HG03139 (cell line): ENCODE measurements around the gene S100PBP.

Source experiments
- ATAC-seq: cut with Tn5 transposase; IDR thresholded peaks from one replicate; pipeline ENCODE4 v1.9.1; 2021; ENCODE audit not compliant: unreplicated experiment

S100PBP gene

GRCh38 chr1:32868806-32869455 is 51.5 kb downstream of the S100PBP start:
- no peak for ATAC-seq

DNA sequence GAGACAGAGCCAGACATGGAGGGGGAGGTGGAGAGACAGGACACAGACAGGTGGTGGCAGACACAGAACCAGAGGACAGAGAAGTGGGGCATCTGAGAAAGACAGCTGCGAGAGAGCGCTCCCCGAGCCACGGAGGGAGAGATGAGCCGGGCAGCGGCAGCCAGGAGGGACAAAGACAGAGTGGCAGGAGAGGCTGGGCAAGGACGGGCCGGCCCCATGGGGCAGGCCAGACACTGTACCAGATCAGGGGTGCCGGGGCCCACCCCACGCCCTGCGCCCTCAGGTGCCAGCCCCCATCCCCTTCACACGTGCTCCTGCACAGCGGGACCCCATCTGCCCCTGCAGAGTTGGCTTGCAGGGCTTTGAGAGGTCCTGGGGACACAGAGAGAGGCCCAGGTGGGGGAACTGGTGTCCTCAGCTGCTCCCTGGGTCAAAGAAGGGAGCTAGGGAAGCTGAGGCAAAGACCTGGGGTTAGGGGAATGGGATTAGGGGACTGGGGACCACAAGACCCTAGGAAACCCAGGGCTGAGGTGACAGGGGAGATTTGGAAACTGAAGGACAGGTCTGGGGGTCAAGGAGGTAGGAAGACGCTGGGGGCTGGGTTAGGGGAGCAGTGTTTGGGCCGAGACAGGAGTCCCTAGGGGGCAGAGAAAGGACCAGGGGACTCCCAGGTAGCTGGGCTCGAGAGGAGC is 52.6 kb downstream of the S100PBP start:
- no peak for ATAC-seq

- no peak for ATAC-seq
Measured at GRCh38 chr1:32870615-32871363, 53.3 kb downstream of the S100PBP start, which contains the start of gene FNDC5. TSS of gene FNDC5 (minus strand) at chr1:32870912.

DNA sequence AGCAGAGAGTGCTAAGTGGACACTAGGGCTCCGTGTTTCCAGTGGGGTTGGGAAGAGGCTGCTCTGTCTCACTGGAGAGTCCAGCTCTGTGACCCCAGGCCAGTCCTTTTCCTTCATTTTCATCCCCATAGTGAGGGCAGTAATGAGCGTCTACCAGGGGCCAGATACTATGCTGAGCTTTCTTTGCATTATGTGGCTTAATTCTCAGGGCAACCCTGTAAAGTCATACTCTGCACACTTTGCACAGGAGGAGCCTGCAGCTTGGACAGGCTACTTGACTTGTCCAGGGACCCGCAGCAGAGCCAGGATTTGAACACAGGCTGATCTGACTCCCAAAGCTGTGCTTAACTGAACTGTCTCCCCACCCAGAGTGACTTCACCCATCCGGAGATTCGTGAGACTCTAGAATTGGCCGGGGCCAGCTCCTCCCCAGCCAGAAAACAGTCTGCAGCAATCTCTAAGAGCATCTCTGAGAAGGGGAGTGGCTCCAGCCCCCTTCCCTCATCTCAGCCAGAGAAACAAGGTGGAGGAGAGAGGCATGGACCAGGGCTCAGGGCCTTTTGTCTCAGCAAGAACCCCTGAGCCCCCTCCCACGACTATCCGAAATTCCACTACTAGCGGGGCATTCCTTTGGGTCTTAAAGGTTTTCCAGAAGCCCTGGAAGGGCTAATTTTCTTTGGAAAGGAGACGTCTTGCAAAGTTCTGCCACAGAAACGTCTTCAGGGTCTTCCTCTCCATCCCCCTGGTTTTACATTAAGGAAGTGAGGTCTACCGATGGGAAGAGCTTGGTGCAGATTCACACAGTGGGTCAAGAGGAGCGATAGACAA is 54.1 kb downstream of the S100PBP start:
- ATAC-seq = no peak

DNA sequence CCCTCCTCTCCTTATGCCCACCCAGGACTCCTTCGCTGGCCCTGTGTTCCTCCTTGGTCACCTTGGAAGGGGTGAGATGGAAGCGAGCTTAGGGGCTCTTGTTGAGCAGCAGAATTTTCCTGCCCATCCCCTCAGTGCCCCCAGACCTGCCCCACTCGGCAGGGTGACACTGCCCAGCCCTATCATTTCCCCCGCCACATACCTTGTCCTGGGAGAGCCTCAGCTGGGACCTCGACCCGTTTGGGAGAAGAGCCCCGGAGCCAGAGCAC is 54.7 kb downstream of the S100PBP start:
- ATAC-seq = no peak

GRCh38 chr1:32873484-32873883 is 56.0 kb downstream of the S100PBP start:
- ATAC-seq = no peak

GRCh38 chr1:32874860-32875752 is 57.7 kb downstream of the S100PBP start:
- no peak for ATAC-seq

- ATAC-seq = no peak
Measured at GRCh38 chr1:32876341-32877210, 59.1 kb downstream of the S100PBP start.

- ATAC-seq = no peak
Measured at GRCh38 chr1:32877211-32878110, 60.0 kb downstream of the S100PBP start.

DNA sequence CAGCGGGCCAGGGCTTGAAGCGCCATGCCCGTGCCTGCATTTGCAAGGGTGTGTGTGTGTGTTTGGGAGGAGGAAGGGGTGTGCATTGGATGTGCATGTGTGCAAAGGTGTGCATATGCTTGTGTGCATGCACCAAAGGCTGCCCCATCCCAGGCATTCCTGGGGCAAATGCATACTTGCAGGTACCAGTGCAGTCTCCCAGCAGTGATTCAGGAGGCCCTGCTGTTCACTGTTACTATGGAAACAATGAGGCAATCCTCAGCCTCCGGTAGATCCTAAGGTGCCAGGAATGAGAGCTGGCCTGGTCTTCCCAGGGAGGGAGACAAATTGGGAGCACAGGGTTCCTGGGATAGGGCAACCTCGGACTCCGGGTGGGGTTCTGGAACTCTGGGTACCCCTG is 60.7 kb downstream of the S100PBP start:
- ATAC-seq = no peak

DNA sequence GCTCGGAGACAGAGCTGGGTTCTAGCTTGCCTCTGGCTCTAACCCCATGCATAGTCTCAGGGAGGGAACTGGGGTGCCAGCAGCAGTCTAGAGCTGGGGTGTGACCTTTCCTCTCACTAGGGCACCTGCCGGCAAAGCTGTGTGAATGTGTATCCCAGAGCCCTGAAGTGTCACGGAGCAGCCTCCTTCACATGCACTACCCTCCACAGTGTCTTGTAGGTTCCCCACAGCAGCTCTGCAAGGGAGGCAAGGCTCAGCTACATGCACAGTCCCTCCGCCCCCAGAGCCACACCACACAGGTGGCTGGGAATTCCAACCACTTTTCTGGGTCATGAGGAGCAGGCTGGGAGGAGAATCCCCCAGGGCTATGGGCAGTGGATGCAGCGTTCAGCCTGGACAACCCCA is 61.2 kb downstream of the S100PBP start:
- no peak for ATAC-seq

- ATAC-seq = no peak
Measured at GRCh38 chr1:32881291-32881690, 63.8 kb downstream of the S100PBP start.

DNA sequence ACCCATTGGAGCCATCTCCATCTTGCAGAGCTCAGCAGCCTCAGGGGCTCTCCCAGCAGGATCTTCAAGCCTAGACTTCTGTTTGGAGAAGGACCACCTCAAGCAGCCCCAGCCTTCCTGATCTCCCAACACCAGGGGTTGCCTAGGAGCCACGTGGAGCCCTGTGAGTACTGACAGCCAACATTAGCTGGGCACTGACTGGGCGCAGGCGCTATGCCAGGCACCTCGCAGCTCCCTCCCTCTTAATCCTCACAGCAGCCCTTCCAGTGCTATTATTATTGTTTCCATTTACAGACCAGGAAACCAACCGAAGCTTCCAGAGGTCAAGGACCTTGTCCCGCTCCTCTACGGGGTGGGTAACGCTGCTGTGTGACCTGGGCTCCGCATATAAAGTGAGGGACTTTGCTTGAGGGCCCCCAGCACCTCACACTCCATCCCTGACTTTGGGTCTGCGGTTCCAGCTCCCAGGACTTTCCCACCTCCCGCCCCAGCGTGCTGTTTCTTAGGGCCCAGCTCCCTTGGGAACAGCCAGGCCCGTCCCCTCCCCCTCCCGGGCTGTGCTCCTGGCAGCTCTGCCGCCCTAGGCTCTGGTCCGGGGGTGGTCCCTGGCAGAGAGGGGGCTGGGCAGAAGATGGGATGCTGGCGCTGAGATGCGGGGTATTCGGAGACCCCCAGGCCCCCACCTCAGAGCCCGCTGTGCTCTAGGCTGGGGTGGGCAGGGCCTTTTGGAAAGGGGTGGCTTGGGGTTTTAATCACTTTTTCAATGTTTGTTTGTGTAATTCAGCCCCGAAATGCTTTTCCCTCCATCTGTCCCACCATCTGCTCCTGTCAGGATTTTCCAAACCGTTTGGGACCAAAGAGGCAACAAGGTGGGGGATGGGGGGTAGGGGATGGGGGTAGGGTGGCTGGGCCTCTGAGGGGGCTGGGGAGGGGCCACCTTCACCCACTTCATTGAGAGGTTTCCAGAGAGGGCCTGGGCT is 64.7 kb downstream of the S100PBP start:
- no peak for ATAC-seq

DNA sequence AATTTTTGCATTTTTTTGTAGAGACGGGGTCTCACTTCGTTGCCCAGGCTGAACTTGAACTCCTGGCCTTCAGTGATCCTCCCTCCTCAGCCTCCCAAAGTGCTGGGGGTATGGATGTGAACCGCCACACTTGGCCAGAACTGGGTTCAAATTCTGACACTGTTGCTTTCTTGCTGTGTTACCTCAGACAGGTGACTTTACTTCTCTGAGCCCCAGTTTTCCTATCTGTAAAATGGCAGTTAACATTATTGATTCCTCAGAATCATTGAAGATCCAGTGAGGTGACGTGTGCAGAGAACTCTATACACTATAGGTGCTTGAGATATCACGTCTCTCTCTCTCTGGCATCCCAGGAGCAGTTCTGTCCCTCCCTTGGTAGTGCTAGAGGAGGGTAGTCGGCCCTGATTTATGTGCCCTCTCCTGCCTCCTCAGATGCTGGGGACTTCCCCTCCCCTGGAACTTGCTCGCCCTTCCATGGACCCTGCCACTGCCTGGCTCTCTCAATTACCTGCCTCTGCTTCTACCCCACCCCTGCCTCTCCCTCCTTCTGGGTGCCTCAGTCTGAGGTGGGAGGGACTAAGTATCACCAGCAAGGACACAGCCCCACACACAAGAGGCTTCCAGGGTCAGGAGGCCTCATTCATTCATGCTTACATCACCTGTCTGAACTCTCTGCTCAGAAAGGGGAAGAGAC is 66.0 kb downstream of the S100PBP start:
- ATAC-seq = no peak

DNA sequence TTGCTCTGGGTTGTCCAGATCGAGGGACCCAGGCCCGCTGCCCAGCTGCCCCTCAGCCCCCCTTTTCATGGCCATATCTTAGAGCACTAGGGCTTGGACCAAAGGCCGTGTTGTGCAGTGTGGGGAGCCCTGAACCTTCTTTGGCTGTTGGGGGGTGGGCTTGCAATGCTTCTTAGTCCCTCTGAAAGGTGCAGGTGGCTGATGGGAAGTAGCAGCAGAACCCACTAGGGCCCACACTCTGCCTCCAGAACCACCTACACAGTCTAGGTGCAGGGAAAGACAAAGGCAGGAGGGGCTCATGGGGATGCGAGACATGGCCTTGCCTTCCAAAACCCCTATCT is 66.5 kb downstream of the S100PBP start:
- ATAC-seq = no peak

GRCh38 chr1:32884726-32885125 is 67.3 kb downstream of the S100PBP start:
- no peak for ATAC-seq

GRCh38 chr1:32885676-32886003 is 68.2 kb downstream of the S100PBP start:
- ATAC-seq = no peak
